Neural cell (in vitro differentiated cells): ENCODE results near the gene COMP.

Source experiments
- CTCF ChIP-seq: fragments of 450-650 bp; IDR thresholded peaks from 2 replicates; pipeline ENCODE4 v1.5.1; 2014; ENCODE audit warnings: antibody characterized with exemption, mild to moderate bottlenecking, moderate library complexity; ENCODE audit not compliant: poor library complexity, severe bottlenecking
- EP300 ChIP-seq: fragments of 450-650 bp; conservative IDR thresholded peaks from 2 replicates; pipeline ENCODE4 v1.6.1; 2014; ENCODE audit warnings: antibody characterized with exemption, mild to moderate bottlenecking, moderate library complexity; ENCODE audit not compliant: poor library complexity, severe bottlenecking
- EZH2 ChIP-seq: fragments of 200-600, 300-800 bp; shearing (Covaris generic), sonication (generic); IDR thresholded peaks from 2 replicates; pipeline ENCODE4 v1.6.1; 2014; ENCODE audit warnings: antibody characterized with exemption, low read length, borderline replicate concordance, mild to moderate bottlenecking; ENCODE audit not compliant: insufficient read depth, poor library complexity, severe bottlenecking
- MXI1 ChIP-seq: fragments of 450-650 bp; conservative IDR thresholded peaks from 2 replicates; pipeline ENCODE4 v1.6.1; 2014; ENCODE audit warnings: antibody characterized with exemption, mild to moderate bottlenecking; ENCODE audit not compliant: poor library complexity, severe bottlenecking
- POLR2AphosphoS5 ChIP-seq: IDR thresholded peaks from 2 replicates; pipeline ENCODE4 v1.6.1; 2012
- RAD21 ChIP-seq: fragments of 450-650 bp; conservative IDR thresholded peaks from 2 replicates; pipeline ENCODE4 v1.6.1; 2014; ENCODE audit warnings: antibody characterized with exemption, mild to moderate bottlenecking, moderate library complexity
- REST ChIP-seq: IDR thresholded peaks from 2 replicates; pipeline ENCODE4 v1.6.1; 2012; ENCODE audit warnings: borderline replicate concordance
- SMC3 ChIP-seq: fragments of 450-650 bp; conservative IDR thresholded peaks from 2 replicates; pipeline ENCODE4 v1.6.1; 2014; ENCODE audit warnings: antibody characterized with exemption, mild to moderate bottlenecking, moderate library complexity; ENCODE audit not compliant: poor library complexity

DNA sequence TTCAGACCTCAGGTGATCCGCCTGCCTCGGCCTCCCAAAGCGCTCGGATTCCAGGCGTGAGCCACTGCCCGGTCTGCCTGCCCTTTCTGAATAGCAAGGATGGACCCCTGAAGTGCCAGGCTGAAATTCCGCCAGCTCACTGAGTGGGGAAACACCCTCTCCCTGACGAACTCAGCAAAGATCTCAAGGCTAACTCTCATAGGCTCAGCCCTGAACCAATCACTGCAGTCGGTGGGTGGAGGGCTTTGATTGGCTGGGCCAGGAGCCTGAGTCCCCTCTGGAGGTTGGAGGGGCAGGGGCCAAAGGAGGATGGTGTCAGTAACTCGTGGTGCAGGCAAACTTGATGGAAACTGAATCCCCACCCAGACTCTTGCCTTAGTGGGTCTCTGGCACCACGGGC, 11.2 kb upstream of the COMP start:
- TF ChIP-seq POLR2AphosphoS5: no peak
- no peak for TF ChIP-seq EZH2
- TF ChIP-seq CTCF: no peak
- TF ChIP-seq RAD21: no peak
- no peak for TF ChIP-seq SMC3
- TF ChIP-seq REST: no peak
- TF ChIP-seq MXI1: no peak
- TF ChIP-seq EP300: no peak
